ENCODE results near the gene PSD4. TPM values are rescaled to one million over a fixed set of nuclear protein-coding genes. Genes with fewer than 3 reads are reported as not detected.

The PSD4 gene
- total and polyA plus RNA-seq, 10 of the 15 experiments (the other 5 are each of a cell fraction or from before 2014, with no cell fraction given), result 0.68 to 114 (median 35.1) TPM

GRCh38 chr2:113228351-113228750 is 54.6 kb downstream of the PSD4 start:
- no peak for DNase-seq (ENCODE audit: low read depth, low spot score)
- intact Hi-C loops (cut with micrococcal nuclease; ENCODE audit: unreplicated experiment) (no loop called here), in situ Hi-C loops (cut with MboI) (no loop called here)
- Histone ChIP-seq H3K4me2 (ENCODE audit: control insufficient read depth, insufficient read depth) (no peak overlapping the region), H3K4me3 (no peak overlapping the region), H3K36me3 (ENCODE audit: control insufficient read depth in 2 of 2, insufficient read depth in 2 of 2, low read length in 1 of 2) (no peaks in the 10 kb centered on the region), H3K9me3 (replicated peaks; ENCODE audit: control insufficient read depth, insufficient read depth, low read length) (no peaks in the 10 kb centered on the region), H4K20me1 (ENCODE audit: control insufficient read depth, insufficient read depth) (no peaks in the 10 kb centered on the region), H3K9ac (ENCODE audit: control insufficient read depth, insufficient read depth, low read length) (no peak overlapping the region), H3K27ac (ENCODE audit: control insufficient read depth, insufficient read depth) (no peak overlapping the region), H3K4me1 (ENCODE audit: control insufficient read depth, insufficient read depth, low read length) (no peaks in the 10 kb centered on the region), H3K79me2 (ENCODE audit: control insufficient read depth, insufficient read depth, low read length) (no peaks in the 10 kb centered on the region), H3K27me3 (replicated peaks in 1 of 2; ENCODE audit: control insufficient read depth in 2 of 2, insufficient read depth in 2 of 2, low read length in 1 of 2) (no peaks in the 10 kb centered on the region; a peak in 3 of 4 replicates), H2AFZ (ENCODE audit: control insufficient read depth, low read depth, low read length) (no peak overlapping the region)
- ChIA-PET CTCF (interaction anchor here (1.3 kb wide), 1 partner anchor 90 kb away, joined by 8 read pairs; no protein-coding TSS in a partner anchor), SMC1A (ENCODE audit: uncharacterized antibody, unreplicated experiment) (interaction anchor here (1.2 kb wide), 1 partner anchor 25 kb away, joined by 3 read pairs; no protein-coding TSS in a partner anchor), POLR2A (no interaction called here), RAD21 (ENCODE audit: unreplicated experiment) (no interaction called here)
- ATAC-seq, result no peak
- BruUV-seq (replicated peaks), result no TSS peak
- WGBS (ENCODE audit: insufficient coverage, insufficient replicate concordance, low lambda C conversion rate, missing lambda C conversion rate), result 0% methylated on average over 1 of the region's 1 CpG
- no peak for FAIRE-seq
- TF ChIP-seq CBFB (IDR thresholded peaks at IDR 0.05; ENCODE audit: low read depth) (no peak), NFYA (IDR thresholded peaks at IDR 0.05; ENCODE audit: borderline replicate concordance, low read depth, low read length) (no peak), MTA2 (IDR thresholded peaks at IDR 0.05; ENCODE audit: low read depth) (no peak), ZNF207 (IDR thresholded peaks at IDR 0.05; ENCODE audit: borderline replicate concordance) (no peak), RAD51 (IDR thresholded peaks at IDR 0.05) (no peak), CBX5 (IDR thresholded peaks at IDR 0.05; ENCODE audit: low read depth) (no peak), ZBTB11 (CRISPR knock-in tag; IDR thresholded peaks at IDR 0.05) (no peak), ETV6 (conservative IDR thresholded peaks at IDR 0.05 in 1 of 2, IDR thresholded peaks at IDR 0.05 in 1 of 2; ENCODE audit: borderline replicate concordance in 1 of 2, low read depth in 1 of 2) (no peak), ZBTB40 (IDR thresholded peaks at IDR 0.05; ENCODE audit: borderline replicate concordance) (no peak), IRF5 (IDR thresholded peaks at IDR 0.05; ENCODE audit: borderline replicate concordance) (no peak), POLR2A (IDR thresholded peaks at IDR 0.05; ENCODE audit: low read depth, low read length) (no peak), REST (IDR thresholded peaks at IDR 0.05; ENCODE audit: low read depth, low read length) (no peak)

Data from GM12878 (cell line).